ENCODE results near the gene PDE11A.

DNA sequence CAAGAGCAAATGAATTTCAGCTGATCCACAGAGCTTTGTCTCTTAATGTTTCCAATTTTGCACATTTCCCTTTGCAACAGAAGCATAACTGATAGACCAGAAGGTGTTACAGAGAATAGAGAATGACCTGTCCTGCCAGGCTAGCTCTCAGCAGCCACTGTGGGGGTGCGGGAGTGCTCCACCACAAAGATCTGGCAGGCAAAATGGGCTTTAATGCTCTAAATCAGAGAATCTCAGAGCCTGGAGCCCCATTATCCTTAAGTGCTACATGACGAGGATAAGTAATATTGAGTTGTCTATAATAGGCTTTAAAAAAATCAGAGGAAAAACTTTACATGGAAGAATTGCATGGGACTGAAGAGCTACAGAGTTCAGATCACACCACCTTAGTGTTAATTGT is 245.7 kb downstream of the PDE11A start:
- TF ChIP-seq CHD2 (IDR thresholded peaks at IDR 0.05; ENCODE audit: low read length) = no peak
- no peak for TF ChIP-seq GABPA (IDR thresholded peaks at IDR 0.05; ENCODE audit: borderline replicate concordance, insufficient read depth, low read length)
- TF ChIP-seq, protein P1, sequence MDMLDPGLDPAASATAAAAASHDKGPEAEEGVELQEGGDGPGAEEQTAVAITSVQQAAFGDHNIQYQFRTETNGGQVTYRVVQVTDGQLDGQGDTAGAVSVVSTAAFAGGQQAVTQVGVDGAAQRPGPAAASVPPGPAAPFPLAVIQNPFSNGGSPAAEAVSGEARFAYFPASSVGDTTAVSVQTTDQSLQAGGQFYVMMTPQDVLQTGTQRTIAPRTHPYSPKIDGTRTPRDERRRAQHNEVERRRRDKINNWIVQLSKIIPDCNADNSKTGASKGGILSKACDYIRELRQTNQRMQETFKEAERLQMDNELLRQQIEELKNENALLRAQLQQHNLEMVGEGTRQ (IDR thresholded peaks at IDR 0.05; ENCODE audit: low read length) = no peak
- TF ChIP-seq RAD21 (IDR thresholded peaks at IDR 0.05 in 1 of 2, conservative IDR thresholded peaks at IDR 0.05 in 1 of 2; ENCODE audit: low read depth in 2 of 2, low read length in 2 of 2) = no peak
- TF ChIP-seq, protein P2, sequence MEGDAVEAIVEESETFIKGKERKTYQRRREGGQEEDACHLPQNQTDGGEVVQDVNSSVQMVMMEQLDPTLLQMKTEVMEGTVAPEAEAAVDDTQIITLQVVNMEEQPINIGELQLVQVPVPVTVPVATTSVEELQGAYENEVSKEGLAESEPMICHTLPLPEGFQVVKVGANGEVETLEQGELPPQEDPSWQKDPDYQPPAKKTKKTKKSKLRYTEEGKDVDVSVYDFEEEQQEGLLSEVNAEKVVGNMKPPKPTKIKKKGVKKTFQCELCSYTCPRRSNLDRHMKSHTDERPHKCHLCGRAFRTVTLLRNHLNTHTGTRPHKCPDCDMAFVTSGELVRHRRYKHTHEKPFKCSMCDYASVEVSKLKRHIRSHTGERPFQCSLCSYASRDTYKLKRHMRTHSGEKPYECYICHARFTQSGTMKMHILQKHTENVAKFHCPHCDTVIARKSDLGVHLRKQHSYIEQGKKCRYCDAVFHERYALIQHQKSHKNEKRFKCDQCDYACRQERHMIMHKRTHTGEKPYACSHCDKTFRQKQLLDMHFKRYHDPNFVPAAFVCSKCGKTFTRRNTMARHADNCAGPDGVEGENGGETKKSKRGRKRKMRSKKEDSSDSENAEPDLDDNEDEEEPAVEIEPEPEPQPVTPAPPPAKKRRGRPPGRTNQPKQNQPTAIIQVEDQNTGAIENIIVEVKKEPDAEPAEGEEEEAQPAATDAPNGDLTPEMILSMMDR (IDR thresholded peaks at IDR 0.05; ENCODE audit: control extremely low read depth in 1 of 3, insufficient read depth in 1 of 3, low read depth in 1 of 3, low read length in 3 of 3) = no peak
- no peak for TF ChIP-seq HDAC6 (IDR thresholded peaks at IDR 0.05; ENCODE audit: low read depth, low read length)
- no peak for TF ChIP-seq POLR2A (IDR thresholded peaks at IDR 0.05; ENCODE audit: control extremely low read depth in 1 of 2, low read depth in 2 of 2, low read length in 2 of 2)
- TF ChIP-seq, protein P3, sequence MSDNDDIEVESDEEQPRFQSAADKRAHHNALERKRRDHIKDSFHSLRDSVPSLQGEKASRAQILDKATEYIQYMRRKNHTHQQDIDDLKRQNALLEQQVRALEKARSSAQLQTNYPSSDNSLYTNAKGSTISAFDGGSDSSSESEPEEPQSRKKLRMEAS (IDR thresholded peaks at IDR 0.05) = no peak
- no peak for TF ChIP-seq POLR2AphosphoS5 (IDR thresholded peaks at IDR 0.05; ENCODE audit: low read depth, low read length)
- TF ChIP-seq CTBP2 (IDR thresholded peaks at IDR 0.05; ENCODE audit: borderline replicate concordance, insufficient read depth, insufficient read length, low read length) = no peak
- TF ChIP-seq ZNF274 (IDR thresholded peaks at IDR 0.05; ENCODE audit: borderline replicate concordance, extremely low read depth, low read length) = no peak

All from H1 (cell line).